HCT116 (cell line): Measurements from ENCODE around the gene CDKN1C. TPM values are rescaled to one million over a fixed set of nuclear protein-coding genes. Genes with fewer than 3 reads are reported as not detected.

Experiments
- CTCF ChIP-seq, 3 experiments: fragments of 200-600 bp in 1 of 3; sonication (generic) in 1 of 3; IDR thresholded peaks in 2 of 3; conservative IDR thresholded peaks in 1 of 3; 2 replicates each; pipeline ENCODE4 v1.5.1; 2012 to 2017; ENCODE audit warnings: low read depth in 2 of 3, low read length in 2 of 3, antibody characterized with exemption in 1 of 3, borderline replicate concordance in 1 of 3, control low read depth in 1 of 3, mild to moderate bottlenecking in 1 of 3, mixed read lengths in 1 of 3, mixed run types in 1 of 3, moderate library complexity in 1 of 3; ENCODE audit not compliant: insufficient read depth in 1 of 3
- EGR1 ChIP-seq: IDR thresholded peaks from 2 replicates; pipeline ENCODE4 v1.6.1; 2012; ENCODE audit warnings: low read depth
- EZH2phosphoT487 ChIP-seq: fragments of 200-600 bp; IDR thresholded peaks from 2 replicates; pipeline ENCODE4 v1.6.1; 2018; ENCODE audit warnings: antibody characterized with exemption, borderline replicate concordance
- JUND ChIP-seq: IDR thresholded peaks from 2 replicates; pipeline ENCODE4 v1.6.1; 2012
- MAX ChIP-seq: IDR thresholded peaks from 2 replicates; pipeline ENCODE4 v1.6.1; 2012
- SIN3A ChIP-seq: IDR thresholded peaks from 2 replicates; pipeline ENCODE4 v1.6.1; 2012; ENCODE audit warnings: low read depth
- TCF7L2 ChIP-seq: IDR thresholded peaks from 2 replicates; pipeline ENCODE4 v1.7.0; 2011; ENCODE audit warnings: borderline replicate concordance, inconsistent platforms; ENCODE audit not compliant: insufficient read depth, insufficient read length; ENCODE audit errors: extremely low read depth
- YY1 ChIP-seq: IDR thresholded peaks from 2 replicates; pipeline ENCODE4 v1.6.1; 2011; ENCODE audit warnings: low read length, low read depth, moderate library complexity, mild to moderate bottlenecking; ENCODE audit not compliant: insufficient replicate concordance; ENCODE audit errors: extremely low read depth
- ZBTB33 ChIP-seq: IDR thresholded peaks from 2 replicates; pipeline ENCODE4 v1.6.1; 2011; ENCODE audit warnings: mild to moderate bottlenecking, low read length, moderate library complexity; ENCODE audit not compliant: insufficient replicate concordance; ENCODE audit errors: extremely low read depth
- ZNF274 ChIP-seq: fragments of 200-500 bp; sonication (Bioruptor generic); IDR thresholded peaks from 2 replicates; pipeline ENCODE4 v1.6.1; 2014; ENCODE audit warnings: mild to moderate bottlenecking, low read depth, low read length, inconsistent platforms
- total RNA-seq: library from RNA; stranded (reverse); gene quantifications from one replicate; pipeline ENCODE4 v1.2.1, GENCODE V29; 2021; ENCODE audit not compliant: unreplicated experiment

The CDKN1C gene
- total RNA-seq, 1 experiment from 2014 or later = 24.0 TPM

- TF ChIP-seq ZBTB33 (no peak), ZNF274 (no peak), EGR1 (no peak), YY1 (peak; percentile 47), CTCF (IDR thresholded peaks at IDR 0.05 in 2 of 3, conservative IDR thresholded peaks at IDR 0.05 in 1 of 3; ENCODE audit: borderline replicate concordance in 1 of 3, insufficient read depth in 1 of 3, low read depth in 2 of 3, low read length in 2 of 3) (no peak), TCF7L2 (no peak), EZH2phosphoT487 (no peak), MAX (no peak), SIN3A (no peak), JUND (no peak)
Observed at GRCh38 chr11:2928605-2929530, 43.3 kb upstream of the CDKN1C start, which contains the start of gene PHLDA2 (continued).
